AG10803 (cell line): ENCODE data around the gene CTRL.
A peak's percentile ranks its signal among the peaks of the same experiment; 100 is the strongest.

Source experiments
- DNase-seq: peaks from one replicate; pipeline ENCODE4 v3.0.0; 2010; ENCODE audit warnings: low read depth
- H3K4me3 ChIP-seq: 2 replicates; pipeline ENCODE4 v1.5.1; 2011; ENCODE audit warnings: mild to moderate bottlenecking, low read length, control low read depth
- CTCF ChIP-seq: conservative IDR thresholded peaks from 2 replicates; pipeline ENCODE4 v1.5.1; 2011; ENCODE audit warnings: mild to moderate bottlenecking, low read length, control low read depth, inconsistent platforms

Gene CTRL

DNA sequence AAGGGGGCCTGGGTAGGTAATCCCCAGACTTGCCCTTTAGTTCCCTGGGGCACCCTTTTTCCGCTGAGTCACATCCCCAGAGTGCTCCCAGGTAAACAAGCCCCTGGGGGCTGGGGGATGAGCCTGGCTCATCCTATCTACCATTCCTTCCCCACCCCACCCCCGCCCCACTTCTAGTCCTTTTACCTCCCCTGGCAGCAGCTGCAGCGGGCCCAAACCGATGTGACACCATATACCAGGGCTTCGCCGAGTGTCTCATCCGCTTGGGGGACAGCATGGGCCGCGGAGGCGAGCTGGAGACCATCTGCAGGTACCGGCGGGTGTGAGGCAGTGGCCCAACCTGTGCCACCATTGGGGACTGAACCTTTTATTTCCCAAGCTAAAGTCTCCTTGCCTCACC is 46.1 kb downstream of the CTRL start:
- no peak overlapping the region for H3K4me3 ChIP-seq
- TF ChIP-seq CTCF, result no peak
- no peak for DNase-seq

DNA sequence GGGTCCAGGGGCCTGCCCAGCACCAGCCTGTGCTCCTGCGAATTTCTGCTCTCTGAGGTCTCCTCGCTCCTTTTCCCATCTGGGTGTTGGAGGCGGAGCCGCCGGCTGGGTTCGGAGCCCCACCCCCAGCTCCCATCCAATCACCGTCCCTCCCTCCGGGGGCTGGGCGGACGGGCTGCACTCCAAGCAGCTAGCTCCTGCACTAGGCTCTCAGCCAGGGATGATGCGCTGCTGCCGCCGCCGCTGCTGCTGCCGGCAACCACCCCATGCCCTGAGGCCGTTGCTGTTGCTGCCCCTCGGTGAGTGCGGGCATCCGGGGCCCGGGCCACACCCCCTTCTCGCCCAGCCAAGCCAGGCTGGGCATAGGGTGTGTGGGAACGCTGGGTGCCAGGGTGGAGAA is 47.0 kb downstream of the CTRL start, which contains the start of gene NRN1L:
NRN1L (plus strand) TSS at position 202 of the 400 bp plus-strand sequence; CDS start at position 221, 19 bp downstream.
- TF ChIP-seq CTCF, result no peak
- peak; percentile 87 for DNase-seq
- H3K4me3 ChIP-seq, result no peak within 1 kb of the TSS

GRCh38 chr16:67883872-67884261 is 47.8 kb downstream of the CTRL start:
- no peak overlapping the region for H3K4me3 ChIP-seq
- peak; percentile 70 for TF ChIP-seq CTCF
- no peak for DNase-seq

DNA sequence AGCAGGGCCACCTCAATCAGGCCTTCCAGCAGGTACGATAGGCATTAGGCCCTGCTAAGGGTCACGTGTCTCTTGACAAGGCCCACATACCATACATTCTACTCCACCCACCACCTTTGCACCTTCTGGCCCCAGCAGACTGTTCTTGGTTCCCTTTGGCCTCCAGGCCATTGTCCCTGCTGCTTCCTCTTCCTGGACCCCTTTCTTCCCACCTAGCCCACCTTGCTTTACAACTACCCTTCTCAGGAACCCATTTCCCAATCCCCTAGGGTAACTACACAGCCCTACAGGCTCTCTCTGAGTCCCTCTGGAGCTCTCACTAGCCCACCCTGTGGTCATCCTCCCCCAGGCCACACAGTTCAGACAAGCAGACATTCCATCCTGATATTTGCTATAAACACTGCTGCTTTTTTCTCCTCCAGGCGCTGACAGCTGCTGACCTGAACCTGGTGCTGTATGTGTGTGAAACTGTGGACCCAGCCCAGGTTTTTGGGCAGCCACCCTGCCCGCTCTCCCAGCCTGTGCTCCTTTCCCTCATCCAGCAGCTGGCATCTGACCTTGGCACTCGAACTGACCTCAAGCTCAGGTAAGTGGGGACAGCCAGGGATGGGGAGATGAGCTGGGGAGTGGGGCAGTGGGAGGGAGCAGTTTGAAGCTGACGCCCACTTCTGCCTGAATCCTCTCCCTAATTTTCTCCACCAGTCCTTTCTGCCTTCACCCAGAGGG is 48.4 kb downstream of the CTRL start:
- no peak overlapping the region for H3K4me3 ChIP-seq
- no peak for TF ChIP-seq CTCF
- DNase-seq, result peak; percentile 41

GRCh38 chr16:67882374-67883145 is 49.1 kb downstream of the CTRL start:
- no peak overlapping the region for H3K4me3 ChIP-seq
- DNase-seq, result peak; percentile 20
- TF ChIP-seq CTCF, result no peak

DNA sequence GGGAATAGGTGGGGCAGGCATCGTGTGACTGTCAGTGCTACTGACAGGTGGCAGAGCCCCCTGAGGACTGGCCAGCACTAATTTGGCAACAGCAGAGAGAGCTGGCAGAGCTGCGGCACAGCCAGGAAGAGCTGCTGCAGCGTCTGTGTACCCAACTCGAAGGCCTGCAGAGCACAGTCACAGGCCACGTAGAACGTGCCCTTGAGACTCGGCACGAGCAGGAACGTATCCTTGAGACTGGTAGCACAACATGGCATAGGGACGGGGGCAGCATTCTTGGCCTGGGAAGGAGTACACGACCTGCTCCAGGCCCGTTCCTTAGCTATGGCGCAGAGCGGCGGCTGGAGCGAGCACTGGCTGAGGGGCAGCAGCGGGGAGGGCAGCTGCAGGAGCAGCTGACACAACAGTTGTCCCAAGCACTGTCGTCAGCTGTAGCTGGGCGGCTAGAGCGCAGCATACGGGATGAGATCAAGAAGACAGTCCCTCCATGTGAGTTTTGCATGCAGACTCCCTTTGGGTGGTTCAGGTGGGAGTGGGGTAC is 50.0 kb downstream of the CTRL start:
- DNase-seq, result no peak
- H3K4me3 ChIP-seq, result no peak overlapping the region
- TF ChIP-seq CTCF, result no peak
